Measurements from ENCODE around the gene NUMB. TPM values are rescaled to one million over a fixed set of nuclear protein-coding genes. Genes with fewer than 3 reads are reported as not detected.
"Not testable (repeated sequence)": the region's sequence is repeated elsewhere in the genome, so short reads cannot be mapped to it uniquely, and the experiment has no call there.

NUMB gene
- total RNA-seq, 3 donors from 2014 or later (not counting 1 experiment from before 2014, with no cell fraction given), result 50.0 to 67.4 (median 56.3) TPM

- no peak overlapping the region for H3K27ac ChIP-seq (ENCODE audit: low read length)
- H3K27me3 ChIP-seq (ENCODE audit: control insufficient read depth, insufficient read depth, low read length), result no peaks in the 10 kb centered on the region
- no peak for DNase-seq
- H3K27ac Mint-ChIP-seq, result peak overlapping the region; percentile 40 to 65
- H3K9me3 Mint-ChIP-seq, result no peaks in the 10 kb centered on the region
- no peak for ATAC-seq
- 71% methylated on average over 2 of the region's 3 CpGs for WGBS (ENCODE audit: insufficient coverage)
- H3K4me1 ChIP-seq (ENCODE audit: control insufficient read depth, insufficient read depth, low read length), result peaks cover 9% of the 10 kb centered on the region
- H3K9me3 ChIP-seq (ENCODE audit: control insufficient read depth, insufficient read depth, low read length), result no peaks in the 10 kb centered on the region
- peaks cover 27 to 32% of the 10 kb centered on the region in 2 donors for H3K4me1 Mint-ChIP-seq
- H3K4me3 Mint-ChIP-seq, result no peak overlapping the region
- peaks cover 3% of the 10 kb centered on the region for H3K36me3 ChIP-seq (ENCODE audit: control insufficient read depth, insufficient read depth, low read length)
- TF ChIP-seq CTCF (IDR thresholded peaks at IDR 0.05), result no peak
- H3K27me3 Mint-ChIP-seq (ENCODE audit: low read depth in 2 of 2), result no peaks in the 10 kb centered on the region
- H3K4me3 ChIP-seq (ENCODE audit: low read length), result no peak overlapping the region
- intact Hi-C loops (cut with micrococcal nuclease), result no loop called here
- H3K36me3 Mint-ChIP-seq, result no peaks in the 10 kb centered on the region
Observed at GRCh38 chr14:73323896-73324399, 134.4 kb downstream of the NUMB start.

GRCh38 chr14:73313151-73313550 lies 145.2 kb downstream of the NUMB start:
- Histone ChIP-seq H3K27ac (ENCODE audit: low read length) (no peak overlapping the region), H3K27me3 (ENCODE audit: control insufficient read depth, insufficient read depth, low read length) (no peaks in the 10 kb centered on the region), H3K9me3 (ENCODE audit: control insufficient read depth, insufficient read depth, low read length) (no peaks in the 10 kb centered on the region), H3K36me3 (ENCODE audit: control insufficient read depth, insufficient read depth, low read length) (no peaks in the 10 kb centered on the region), H3K4me3 (ENCODE audit: low read length) (no peak overlapping the region), H3K4me1 (ENCODE audit: control insufficient read depth, insufficient read depth, low read length) (peaks cover 11% of the 10 kb centered on the region)
- Mint-ChIP-seq H3K27me3 (ENCODE audit: low read depth in 2 of 2) (no peaks in the 10 kb centered on the region), H3K4me3 (no peak overlapping the region), H3K36me3 (no peaks in the 10 kb centered on the region), H3K27ac (no peak overlapping the region), H3K9me3 (no peaks in the 10 kb centered on the region), H3K4me1 (peaks cover 0 to 12% of the 10 kb centered on the region in 2 donors)
- ATAC-seq, result no peak
- 100% methylated on average over 3 of the region's 4 CpGs for WGBS (ENCODE audit: insufficient coverage)
- DNase-seq, result no peak
- TF ChIP-seq CTCF (IDR thresholded peaks at IDR 0.05), result no peak
- intact Hi-C loops (cut with micrococcal nuclease), result no loop called here

- Histone ChIP-seq H3K4me3 (ENCODE audit: low read length) (no peak overlapping the region), H3K27ac (ENCODE audit: low read length) (no peak overlapping the region), H3K9me3 (ENCODE audit: control insufficient read depth, insufficient read depth, low read length) (no peaks in the 10 kb centered on the region), H3K36me3 (ENCODE audit: control insufficient read depth, insufficient read depth, low read length) (no peaks in the 10 kb centered on the region), H3K4me1 (ENCODE audit: control insufficient read depth, insufficient read depth, low read length) (peaks cover 11% of the 10 kb centered on the region), H3K27me3 (ENCODE audit: control insufficient read depth, insufficient read depth, low read length) (no peaks in the 10 kb centered on the region)
- Mint-ChIP-seq H3K4me1 (peaks cover 0 to 12% of the 10 kb centered on the region in 2 donors), H3K27ac (no peak overlapping the region), H3K9me3 (no peaks in the 10 kb centered on the region), H3K36me3 (no peaks in the 10 kb centered on the region), H3K27me3 (ENCODE audit: low read depth in 2 of 2) (no peaks in the 10 kb centered on the region), H3K4me3 (no peak overlapping the region)
- WGBS (ENCODE audit: insufficient coverage), result 100% methylated on average over 1 of the region's 3 CpGs
- TF ChIP-seq CTCF (IDR thresholded peaks at IDR 0.05), result no peak
- intact Hi-C loops (cut with micrococcal nuclease), result no loop called here
- no peak for ATAC-seq
- no peak for DNase-seq
Observed at GRCh38 chr14:73312687-73313086, 145.7 kb downstream of the NUMB start.

GRCh38 chr14:73311708-73312030 lies 146.7 kb downstream of the NUMB start:
- Mint-ChIP-seq H3K4me3 (no peak overlapping the region), H3K27ac (no peak overlapping the region), H3K4me1 (peaks cover 0 to 16% of the 10 kb centered on the region in 2 donors), H3K9me3 (no peaks in the 10 kb centered on the region), H3K36me3 (no peaks in the 10 kb centered on the region), H3K27me3 (ENCODE audit: low read depth in 2 of 2) (no peaks in the 10 kb centered on the region)
- intact Hi-C loops (cut with micrococcal nuclease), result no loop called here
- no peaks in the 10 kb centered on the region for H3K27me3 ChIP-seq (ENCODE audit: control insufficient read depth, insufficient read depth, low read length)
- H3K27ac ChIP-seq (ENCODE audit: low read length), result no peak overlapping the region
- no peak overlapping the region for H3K4me3 ChIP-seq (ENCODE audit: low read length)
- no peak for DNase-seq
- H3K9me3 ChIP-seq (ENCODE audit: control insufficient read depth, insufficient read depth, low read length), result no peaks in the 10 kb centered on the region
- no peak for ATAC-seq
- peaks cover 11% of the 10 kb centered on the region for H3K4me1 ChIP-seq (ENCODE audit: control insufficient read depth, insufficient read depth, low read length)
- H3K36me3 ChIP-seq (ENCODE audit: control insufficient read depth, insufficient read depth, low read length), result no peaks in the 10 kb centered on the region
- WGBS (ENCODE audit: insufficient coverage), result no CpG with 5 or more reads among the region's 2 CpGs
- no peak for TF ChIP-seq CTCF (IDR thresholded peaks at IDR 0.05)

GRCh38 chr14:73309207-73309606 lies 149.1 kb downstream of the NUMB start:
- H3K4me1 Mint-ChIP-seq, result peaks cover 0 to 16% of the 10 kb centered on the region in 2 donors
- H3K4me3 ChIP-seq (ENCODE audit: low read length); DNase-seq; H3K9me3 Mint-ChIP-seq; H3K27ac ChIP-seq (ENCODE audit: low read length); intact Hi-C loops (cut with micrococcal nuclease); H3K36me3 ChIP-seq (ENCODE audit: control insufficient read depth, insufficient read depth, low read length); H3K36me3 Mint-ChIP-seq; H3K27ac Mint-ChIP-seq; ATAC-seq; H3K27me3 ChIP-seq (ENCODE audit: control insufficient read depth, insufficient read depth, low read length); H3K4me3 Mint-ChIP-seq; H3K27me3 Mint-ChIP-seq (ENCODE audit: low read depth in 2 of 2); H3K9me3 ChIP-seq (ENCODE audit: control insufficient read depth, insufficient read depth, low read length): not testable (repeated sequence)
- peaks cover 11% of the 10 kb centered on the region for H3K4me1 ChIP-seq (ENCODE audit: control insufficient read depth, insufficient read depth, low read length)
- no CpG with 5 or more reads among the region's 1 CpG for WGBS (ENCODE audit: insufficient coverage)

Measured in natural killer cell (primary cell).